SJCRH30 (cell line): ENCODE measurements around the gene IFIT1. TPM values are rescaled to one million over a fixed set of nuclear protein-coding genes. Genes with fewer than 3 reads are reported as not detected.
"Not testable (repeated sequence)": the region's sequence is repeated elsewhere in the genome, so short reads cannot be mapped to it uniquely, and the experiment has no call there.

Experiments used
- DNase-seq, 2 experiments: peaks; one replicate each; pipeline ENCODE4 v3.0.0-alpha.2; 2015 to 2020
- H3K27ac ChIP-seq: fragments of 250-450 bp; sonication (Bioruptor Pico); 2 replicates; pipeline ENCODE4 v1.5.1; 2020; ENCODE audit warnings: mild to moderate bottlenecking, moderate library complexity
- H3K27me3 ChIP-seq: fragments of 250-450 bp; sonication (Bioruptor Pico); 2 replicates; pipeline ENCODE4 v1.5.1; 2020; ENCODE audit warnings: mild to moderate bottlenecking, moderate library complexity
- H3K36me3 ChIP-seq: fragments of 250-450 bp; sonication (Bioruptor Pico); 2 replicates; pipeline ENCODE4 v1.5.1; 2020; ENCODE audit warnings: mild to moderate bottlenecking, moderate library complexity
- H3K4me1 ChIP-seq: fragments of 250-450 bp; sonication (Bioruptor Pico); 2 replicates; pipeline ENCODE4 v1.5.1; 2020; ENCODE audit warnings: mild to moderate bottlenecking, moderate library complexity
- H3K4me3 ChIP-seq: fragments of 250-450 bp; sonication (Bioruptor Pico); 2 replicates; pipeline ENCODE4 v1.5.1; 2020; ENCODE audit warnings: mild to moderate bottlenecking, moderate library complexity
- H3K9me3 ChIP-seq: fragments of 250-450 bp; sonication (Bioruptor Pico); replicated peaks from 2 replicates; pipeline ENCODE4 v1.5.1; 2020; ENCODE audit warnings: mild to moderate bottlenecking, moderate library complexity
- total RNA-seq: library from RNA; depleted of rRNA; stranded (reverse); fragments of >200 nt; shearing (Covaris generic); gene quantifications from 2 replicates; pipeline ENCODE4 v1.2.3, GENCODE V29; 2014; rRNA removed

The IFIT1 gene
- total RNA-seq, 1 experiment from 2014 or later: 0.36 TPM

- peak; percentile 5 to 59 for DNase-seq
- Histone ChIP-seq H3K27me3 (no peaks in the 10 kb centered on the region), H3K4me1 (0 out of 2 replicates have a peak, but pooled peaks cover 7% of the 10 kb centered on the region), H3K36me3 (no peaks in the 10 kb centered on the region), H3K9me3 (no peaks in the 10 kb centered on the region), H3K27ac (no peak overlapping the region), H3K4me3 (no peak overlapping the region)
Measured at GRCh38 chr10:89426230-89426868, 33.9 kb downstream of the IFIT1 start.

- no peak overlapping the region for H3K27ac ChIP-seq
- no peaks in the 10 kb centered on the region for H3K36me3 ChIP-seq
- H3K9me3 ChIP-seq: no peaks in the 10 kb centered on the region
- no peaks in the 10 kb centered on the region for H3K27me3 ChIP-seq
- DNase-seq: no peak
- H3K4me3 ChIP-seq: no peak overlapping the region
- 0 out of 2 replicates have a peak, but pooled peaks cover 7% of the 10 kb centered on the region for H3K4me1 ChIP-seq
Measured at GRCh38 chr10:89427629-89428028, 35.2 kb downstream of the IFIT1 start.

GRCh38 chr10:89428877-89429276 lies 36.5 kb downstream of the IFIT1 start:
- Histone ChIP-seq H3K27me3 (no peaks in the 10 kb centered on the region), H3K9me3 (no peaks in the 10 kb centered on the region), H3K27ac (no peak overlapping the region), H3K4me3 (no peak overlapping the region), H3K4me1 (0 out of 2 replicates have a peak, but pooled peaks cover 7% of the 10 kb centered on the region), H3K36me3 (no peaks in the 10 kb centered on the region)
- peak; percentile 7 to 35 for DNase-seq

GRCh38 chr10:89431977-89432376 lies 39.6 kb downstream of the IFIT1 start:
- DNase-seq: peak in 1 of 2 experiments; percentile 19
- Histone ChIP-seq H3K27ac (no peak overlapping the region), H3K27me3 (no peaks in the 10 kb centered on the region), H3K4me3 (no peak overlapping the region), H3K36me3 (no peaks in the 10 kb centered on the region), H3K9me3 (no peaks in the 10 kb centered on the region), H3K4me1 (0 out of 2 replicates have a peak, but pooled peaks cover 7% of the 10 kb centered on the region)

DNA sequence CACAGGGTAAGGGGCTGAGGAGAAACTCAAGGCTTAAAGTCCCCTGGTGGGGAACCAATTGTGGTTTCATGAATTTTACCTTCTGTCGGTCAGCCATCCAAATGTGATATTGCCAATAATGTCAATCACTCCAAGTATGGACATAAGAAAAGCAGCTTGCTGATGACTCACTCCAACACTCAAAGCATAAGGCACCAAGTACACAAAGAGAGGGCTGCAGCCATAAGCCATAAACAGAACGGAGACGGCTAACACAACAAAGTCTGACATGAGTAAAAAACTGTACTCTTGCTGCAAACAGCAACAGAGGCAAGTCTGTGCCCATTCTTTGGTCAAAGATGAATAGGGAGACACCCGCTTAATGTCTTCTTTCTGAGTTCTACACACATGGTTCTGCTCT lies 46.1 kb downstream of the IFIT1 start:
- DNase-seq: no peak
- no peak overlapping the region for H3K4me3 ChIP-seq
- no peaks in the 10 kb centered on the region for H3K27me3 ChIP-seq
- no peaks in the 10 kb centered on the region for H3K36me3 ChIP-seq
- no peaks in the 10 kb centered on the region for H3K9me3 ChIP-seq
- no peaks in the 10 kb centered on the region for H3K4me1 ChIP-seq
- no peak overlapping the region for H3K27ac ChIP-seq

DNA sequence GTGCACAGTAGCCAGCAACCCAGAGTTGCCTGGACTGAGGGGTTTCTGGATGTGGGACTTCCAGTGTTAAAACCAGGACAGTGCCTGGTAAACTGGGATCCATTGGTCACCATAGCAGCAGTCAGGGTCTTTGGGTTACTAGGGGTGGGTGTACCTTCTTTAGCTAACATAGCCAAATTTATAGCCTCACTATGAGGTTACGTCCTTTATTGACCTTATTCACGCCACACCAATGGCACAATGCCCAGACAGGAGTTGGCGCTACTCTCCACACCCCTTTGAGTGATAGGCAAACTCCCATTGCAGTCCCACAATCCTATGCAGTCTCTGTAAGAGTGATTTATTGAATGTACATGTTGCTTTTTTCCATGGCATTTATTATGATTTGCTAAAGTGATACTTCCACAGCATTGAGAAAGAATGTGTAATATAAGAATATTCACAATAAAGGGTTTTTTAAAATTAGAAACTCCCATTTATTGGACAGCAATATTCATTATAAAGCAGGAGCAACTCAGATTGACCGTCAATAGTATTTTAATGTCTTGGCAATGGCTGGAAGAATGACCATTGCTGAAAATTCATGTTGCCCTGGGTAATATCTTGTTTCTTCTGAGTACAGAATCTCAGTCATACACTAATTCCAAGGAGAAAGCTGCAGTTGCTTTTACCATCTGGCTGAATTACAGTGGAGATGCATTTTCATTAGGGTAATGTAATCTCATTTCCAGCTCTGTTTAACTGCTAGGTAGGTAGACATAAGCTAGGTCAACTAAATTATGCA lies 48.0 kb downstream of the IFIT1 start:
- H3K36me3 ChIP-seq: no peaks in the 10 kb centered on the region

GRCh38 chr10:89442289-89442688 lies 49.9 kb downstream of the IFIT1 start:
- Histone ChIP-seq H3K9me3 (no peaks in the 10 kb centered on the region), H3K36me3 (no peaks in the 10 kb centered on the region), H3K27me3 (no peaks in the 10 kb centered on the region), H3K4me1 (no peaks in the 10 kb centered on the region), H3K27ac (no peak overlapping the region), H3K4me3 (no peak overlapping the region)
- DNase-seq: no peak

More for the DNA sequence above, 48.0 kb downstream of the IFIT1 start:
- Histone ChIP-seq H3K4me3 (no peak overlapping the region), H3K27ac (no peak overlapping the region), H3K9me3 (no peaks in the 10 kb centered on the region), H3K27me3 (no peaks in the 10 kb centered on the region), H3K4me1 (no peaks in the 10 kb centered on the region)
- no peak for DNase-seq

DNA sequence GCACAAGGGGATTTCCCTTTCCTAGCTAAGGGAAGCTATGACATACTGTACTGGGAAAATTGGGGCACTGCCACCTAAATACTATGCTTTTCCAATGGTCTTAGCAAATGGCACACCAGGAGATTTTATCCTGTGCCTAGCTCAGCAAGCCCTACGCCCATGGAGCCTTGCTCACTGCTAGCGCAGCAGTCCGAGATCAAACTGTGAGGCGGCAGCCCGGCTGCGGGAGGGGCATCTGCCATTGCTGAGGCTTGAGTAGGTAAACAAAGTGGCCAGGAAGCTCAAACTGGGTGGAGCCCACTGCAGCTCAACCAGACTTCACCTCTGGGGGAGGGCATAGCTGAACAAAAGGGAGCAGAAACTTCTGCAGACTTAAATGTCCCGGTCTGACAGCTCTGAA lies 52.4 kb downstream of the IFIT1 start:
- H3K9me3 ChIP-seq, DNase-seq, H3K4me3 ChIP-seq, H3K36me3 ChIP-seq, H3K27ac ChIP-seq, H3K27me3 ChIP-seq, H3K4me1 ChIP-seq: not testable (repeated sequence)

- Histone ChIP-seq H3K4me3 (no peak overlapping the region), H3K4me1 (no peaks in the 10 kb centered on the region), H3K27ac (no peak overlapping the region), H3K9me3 (no peaks in the 10 kb centered on the region), H3K36me3 (no peaks in the 10 kb centered on the region), H3K27me3 (no peaks in the 10 kb centered on the region)
- DNase-seq: no peak
Measured at GRCh38 chr10:89450901-89451300, 58.5 kb downstream of the IFIT1 start.

- Histone ChIP-seq H3K4me3 (no peak overlapping the region), H3K27ac (no peak overlapping the region), H3K27me3 (no peaks in the 10 kb centered on the region), H3K9me3 (no peaks in the 10 kb centered on the region), H3K36me3 (no peaks in the 10 kb centered on the region), H3K4me1 (no peaks in the 10 kb centered on the region)
- DNase-seq: no peak
Measured at GRCh38 chr10:89452193-89452592, 59.8 kb downstream of the IFIT1 start.

DNA sequence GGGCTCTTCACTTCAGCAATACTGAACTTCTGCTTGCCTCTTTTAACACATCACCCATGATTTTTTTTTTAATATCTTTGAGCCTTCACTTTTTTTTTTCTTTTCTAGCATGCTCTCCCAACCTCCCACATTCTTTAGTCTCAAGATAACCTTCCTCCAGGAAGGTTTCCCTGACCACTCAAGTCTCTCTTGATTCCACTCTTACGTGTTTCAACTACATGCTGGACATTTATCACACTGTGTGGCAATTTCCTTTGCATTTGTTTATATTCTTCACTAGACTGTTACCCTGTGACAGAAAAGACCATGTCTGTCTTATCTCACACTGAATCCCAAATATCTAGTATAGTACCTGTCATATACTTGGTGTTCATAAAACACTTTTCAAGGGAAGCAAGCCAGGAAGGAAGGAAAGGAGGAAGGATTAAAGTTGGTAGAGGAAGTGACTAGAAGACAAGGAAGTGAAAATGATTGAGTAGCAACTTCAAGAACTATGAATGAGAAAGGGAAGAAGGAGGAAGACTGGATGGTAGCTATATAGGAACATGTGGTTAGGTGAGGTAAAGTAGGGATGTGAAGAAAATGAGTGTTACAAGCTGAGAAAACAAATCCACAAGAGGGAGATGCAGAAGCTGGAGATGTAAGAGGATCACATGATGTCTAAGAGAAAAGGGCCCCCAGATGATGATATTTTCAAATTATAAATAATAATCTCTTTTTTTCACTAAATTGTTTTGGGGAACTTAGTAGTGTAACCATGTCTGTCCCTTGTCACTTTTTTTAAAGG lies 62.3 kb downstream of the IFIT1 start:
- no peak for DNase-seq
- Histone ChIP-seq H3K4me1 (no peaks in the 10 kb centered on the region), H3K9me3 (no peaks in the 10 kb centered on the region)

More for the DNA sequence above, 62.3 kb downstream of the IFIT1 start:
- H3K27me3 ChIP-seq: no peaks in the 10 kb centered on the region
- H3K27ac ChIP-seq: no peak overlapping the region
- no peak overlapping the region for H3K4me3 ChIP-seq
- H3K36me3 ChIP-seq: no peaks in the 10 kb centered on the region

Other genes starting within 250 kb of the IFIT1 start
- 0.22 TPM in 1 of 2 replicates, not detected in the other for gene CH25H, start 185.3 kb upstream of the IFIT1 start, total RNA-seq
- 14.5 and 14.6 TPM in 2 replicates for gene LIPA, start 140.8 kb upstream of the IFIT1 start, total RNA-seq
- gene IFIT2, start 90.6 kb upstream of the IFIT1 start, total RNA-seq: 0.26 and 0.28 TPM in 2 replicates
- 0.73 and 0.76 TPM in 2 replicates for gene IFIT3, start 64.6 kb upstream of the IFIT1 start, total RNA-seq
- gene IFIT1B, start 14.6 kb upstream of the IFIT1 start, total RNA-seq: not detected in 2 replicates
- gene IFIT5, start 21.9 kb downstream of the IFIT1 start, total RNA-seq: 7.1 and 8.1 TPM in 2 replicates
- 0.15 and 0.18 TPM in 2 replicates for gene SLC16A12, start 143.0 kb downstream of the IFIT1 start, total RNA-seq